ENCODE results near the gene TSHZ2. TPM values are rescaled to one million over a fixed set of nuclear protein-coding genes. Genes with fewer than 3 reads are reported as not detected.

TSHZ2 gene
- total RNA-seq, 1 experiment from 2014 or later: 0.07 TPM

- no peak overlapping the region for H2AFZ ChIP-seq (ENCODE audit: low read depth, low read length, poor library complexity, severe bottlenecking)
- no peak overlapping the region for H3K4me3 ChIP-seq (replicated peaks in 1 of 2; ENCODE audit: low read depth in 1 of 2, low read length in 2 of 2)
- H3K79me2 ChIP-seq (ENCODE audit: insufficient read depth, low read length): no peaks in the 10 kb centered on the region
- ChIA-PET RAD21 (ENCODE audit: low non-redundant PET in 1 of 2, low total read pairs in 2 of 2, uncharacterized antibody in 2 of 2, unreplicated experiment in 2 of 2) (no interaction called here), POLR2A (no interaction called here), CTCF (no interaction called here)
- H3K4me2 ChIP-seq (ENCODE audit: low read length): no peak overlapping the region
- H3K9ac ChIP-seq (ENCODE audit: low read length): no peak overlapping the region
- no peaks in the 10 kb centered on the region for H3K9me3 ChIP-seq (ENCODE audit: control insufficient read depth in 1 of 2, insufficient read depth in 1 of 2, low read depth in 1 of 2, low read length in 2 of 2)
- TF ChIP-seq EZH2phosphoT487 (IDR thresholded peaks at IDR 0.05; ENCODE audit: borderline replicate concordance): no peak
- TF ChIP-seq SIN3A (IDR thresholded peaks at IDR 0.05; ENCODE audit: low read depth): no peak
- no peak for TF ChIP-seq CTCF (IDR thresholded peaks at IDR 0.05 in 2 of 3, conservative IDR thresholded peaks at IDR 0.05 in 1 of 3; ENCODE audit: borderline replicate concordance in 1 of 3, insufficient read depth in 1 of 3, low read depth in 2 of 3, low read length in 2 of 3)
- TF ChIP-seq ZNF274 (IDR thresholded peaks at IDR 0.05; ENCODE audit: low read depth, low read length): no peak
- no peak for TF ChIP-seq ZBTB33 (IDR thresholded peaks at IDR 0.05; ENCODE audit: extremely low read depth, insufficient replicate concordance, low read length)
- no peak for TF ChIP-seq EGR1 (IDR thresholded peaks at IDR 0.05; ENCODE audit: low read depth)
- TF ChIP-seq SRF (IDR thresholded peaks at IDR 0.05; ENCODE audit: low read depth): no peak
- TF ChIP-seq JUND (IDR thresholded peaks at IDR 0.05): no peak
- no peak for TF ChIP-seq TCF7L2 (IDR thresholded peaks at IDR 0.05; ENCODE audit: borderline replicate concordance, extremely low read depth, insufficient read depth, insufficient read length)
- TF ChIP-seq ELF1 (IDR thresholded peaks at IDR 0.05; ENCODE audit: borderline replicate concordance, low read depth): no peak
- TF ChIP-seq POLR2A (IDR thresholded peaks at IDR 0.05; ENCODE audit: borderline replicate concordance, extremely low read depth, insufficient read depth, insufficient read length): no peak
- TF ChIP-seq SP1 (IDR thresholded peaks at IDR 0.05; ENCODE audit: low read depth): no peak
- TF ChIP-seq ATF3 (IDR thresholded peaks at IDR 0.05): no peak
- no peak for TF ChIP-seq POLR2AphosphoS5 (IDR thresholded peaks at IDR 0.05; ENCODE audit: low read depth, low read length)
- TF ChIP-seq MAX (IDR thresholded peaks at IDR 0.05): no peak
- no peak for TF ChIP-seq ZFX (IDR thresholded peaks at IDR 0.05)
- TF ChIP-seq YY1 (IDR thresholded peaks at IDR 0.05; ENCODE audit: extremely low read depth, insufficient replicate concordance, low read depth, low read length): no peak
- no peak for TF ChIP-seq EZH2 (IDR thresholded peaks at IDR 0.05)
- no TSS peak for BruUV-seq (replicated peaks)
- ATAC-seq (no peak), DNase-seq (ENCODE audit: low read depth, low spot score) (no peak)
- H3K9me2 ChIP-seq (ENCODE audit: insufficient read depth): no peaks in the 10 kb centered on the region
- no peaks in the 10 kb centered on the region for H3K4me1 ChIP-seq (ENCODE audit: control insufficient read depth in 1 of 2, insufficient read depth in 2 of 2, low read length in 2 of 2)
- H3K36me3 ChIP-seq (ENCODE audit: control insufficient read depth in 1 of 2, insufficient read depth in 2 of 2, low read length in 2 of 2): no peaks in the 10 kb centered on the region
- H4K20me1 ChIP-seq (ENCODE audit: insufficient read depth): no peaks in the 10 kb centered on the region
- peaks cover 60% of the 10 kb centered on the region for H3K27me3 ChIP-seq (ENCODE audit: insufficient read depth, low read length)
- intact Hi-C loops (cut with micrococcal nuclease): no loop called here
- H3K27ac ChIP-seq (ENCODE audit: low read depth, low read length): no peak overlapping the region
These were observed 332.0 kb downstream of the TSHZ2 start for GRCh38 chr20:53304146-53304545.

Data from HCT116 (cell line).